ENCODE data around the gene AKAP6. TPM values are rescaled to one million over a fixed set of nuclear protein-coding genes. Genes with fewer than 3 reads are reported as not detected.
"Not testable (repeated sequence)": the region's sequence is repeated elsewhere in the genome, so short reads cannot be mapped to it uniquely, and the experiment has no call there.

The AKAP6 gene
- total RNA-seq, 1 donor from 2014 or later = 4.4 TPM

GRCh38 chr14:32374155-32374554, 45.1 kb downstream of the AKAP6 start:
- peak; percentile 53 for ATAC-seq

GRCh38 chr14:32375663-32376062, 46.6 kb downstream of the AKAP6 start:
- ATAC-seq = peak; percentile 44

- ATAC-seq = peak; percentile 30
These were observed 48.0 kb downstream of the AKAP6 start for GRCh38 chr14:32377046-32377646.

GRCh38 chr14:32378284-32378683, 49.2 kb downstream of the AKAP6 start:
- no peak for ATAC-seq

- no peak for ATAC-seq
These were observed 50.3 kb downstream of the AKAP6 start for GRCh38 chr14:32379447-32379846.

- peak; percentile 25 for ATAC-seq
These were observed 52.8 kb downstream of the AKAP6 start for GRCh38 chr14:32381869-32382268.

GRCh38 chr14:32382704-32383103, 53.6 kb downstream of the AKAP6 start:
- ATAC-seq = peak; percentile 83

GRCh38 chr14:32383364-32384009, 54.4 kb downstream of the AKAP6 start:
- ATAC-seq = peak; percentile 44

GRCh38 chr14:32384464-32384863, 55.4 kb downstream of the AKAP6 start:
- ATAC-seq = peak; percentile 92

- not testable (repeated sequence) for ATAC-seq
These were observed 58.2 kb downstream of the AKAP6 start for GRCh38 chr14:32387295-32387694.

GRCh38 chr14:32393119-32393518, 64.0 kb downstream of the AKAP6 start:
- ATAC-seq = no peak

- ATAC-seq = no peak
These were observed 64.9 kb downstream of the AKAP6 start for GRCh38 chr14:32394038-32394437.

- ATAC-seq = no peak
These were observed 67.8 kb downstream of the AKAP6 start for GRCh38 chr14:32396885-32397284.

- ATAC-seq = peak; percentile 91
These were observed 69.0 kb downstream of the AKAP6 start for GRCh38 chr14:32397861-32398640.

- ATAC-seq = no peak
These were observed 70.8 kb downstream of the AKAP6 start for GRCh38 chr14:32399920-32400319.

- ATAC-seq = no peak
These were observed 71.4 kb downstream of the AKAP6 start for GRCh38 chr14:32400480-32400879.

- ATAC-seq = no peak
These were observed 73.9 kb downstream of the AKAP6 start for GRCh38 chr14:32403021-32403420.

- no peak for ATAC-seq
These were observed 74.6 kb downstream of the AKAP6 start for GRCh38 chr14:32403688-32404087.

GRCh38 chr14:32404784-32405573, 75.9 kb downstream of the AKAP6 start:
- no peak for ATAC-seq

- no peak for ATAC-seq
These were observed 76.8 kb downstream of the AKAP6 start for GRCh38 chr14:32405856-32406255.

- ATAC-seq = no peak
These were observed 78.0 kb downstream of the AKAP6 start for GRCh38 chr14:32407130-32407529.

- ATAC-seq = no peak
These were observed 78.9 kb downstream of the AKAP6 start for GRCh38 chr14:32408018-32408417.

GRCh38 chr14:32412103-32412502, 83.0 kb downstream of the AKAP6 start:
- ATAC-seq = no peak
